Uterus (tissue), 4 donors: ENCODE results near the gene GNB1. TPM values are rescaled to one million over a fixed set of nuclear protein-coding genes. Genes with fewer than 3 reads are reported as not detected.
A peak's percentile ranks its signal among the peaks of the same experiment; 100 is the strongest.

Experiments
- DNase-seq, 2 donors: peaks; one replicate each; pipeline ENCODE4 v3.0.0-alpha.2; 2019 to 2020
- H3K27ac ChIP-seq, 2 donors: fragments of 200-600 bp; sonication (generic); 1 replicate in 1 of 2; 2 replicates in 1 of 2; pipeline ENCODE4 v1.5.1; 2016 to 2018
- H3K27me3 ChIP-seq, 2 donors: fragments of 200-600 bp; sonication (generic); one replicate each; pipeline ENCODE4 v1.5.1; 2018 to 2019; ENCODE audit warnings: control low read depth in 1 of 2
- H3K36me3 ChIP-seq, 2 donors: fragments of 200-600 bp; sonication (generic); one replicate each; pipeline ENCODE4 v1.5.1; 2019; ENCODE audit warnings: control low read depth in 1 of 2
- H3K4me1 ChIP-seq, 2 donors: fragments of 200-600 bp; sonication (generic); one replicate each; pipeline ENCODE4 v1.5.1; 2018 to 2019; ENCODE audit warnings: control low read depth in 1 of 2
- H3K4me3 ChIP-seq, 2 donors: fragments of 200-600 bp; sonication (generic); 1 replicate in 1 of 2; 2 replicates in 1 of 2; pipeline ENCODE4 v1.5.1; 2018 to 2019; ENCODE audit warnings: mild to moderate bottlenecking in 1 of 2
- H3K9me3 ChIP-seq, 2 donors: fragments of 200-600 bp; sonication (generic); one replicate each; pipeline ENCODE4 v1.5.1; 2019; ENCODE audit warnings: control low read depth in 1 of 2
- POLR2A ChIP-seq, 2 donors: fragments of 450-650 bp; IDR thresholded peaks; one replicate each; pipeline ENCODE4 v1.6.1; 2016; ENCODE audit warnings: antibody characterized with exemption in 2 of 2, mild to moderate bottlenecking in 1 of 2, moderate library complexity in 1 of 2
- intact Hi-C: fragments of 100-400 bp; cut with DNase I; formaldehyde crosslinking; loops from one replicate; pipeline ENCODE4 v1.15.1; 2023; ENCODE audit warnings: low total_unique reads
- total RNA-seq, 4 donors: library from RNA; depleted of rRNA in 3 of 4; stranded (reverse); fragments of >200 nt in 3 of 4; gene quantifications; one replicate each; pipeline versions ENCODE4 v1.1.0 to v1.2.4, GENCODE V29; 2014 to 2023
- TF ChIP-seq, protein P1 (sequence below), 4 experiments: fragments of 200-600 bp in 2 of 4; fragments of 450-650 bp in 2 of 4; sonication (generic) in 2 of 4; IDR thresholded peaks; one replicate each; pipeline ENCODE4 v1.5.1; 2016 to 2019; ENCODE audit warnings: antibody characterized with exemption in 4 of 4, mild to moderate bottlenecking in 2 of 4, moderate library complexity in 1 of 4
- donor health status: DM: yes; HTN: yes; CAD: no.

The GNB1 gene
- total RNA-seq, 4 donors from 2014 or later = 50.2 to 320 (median 104) TPM

DNA sequence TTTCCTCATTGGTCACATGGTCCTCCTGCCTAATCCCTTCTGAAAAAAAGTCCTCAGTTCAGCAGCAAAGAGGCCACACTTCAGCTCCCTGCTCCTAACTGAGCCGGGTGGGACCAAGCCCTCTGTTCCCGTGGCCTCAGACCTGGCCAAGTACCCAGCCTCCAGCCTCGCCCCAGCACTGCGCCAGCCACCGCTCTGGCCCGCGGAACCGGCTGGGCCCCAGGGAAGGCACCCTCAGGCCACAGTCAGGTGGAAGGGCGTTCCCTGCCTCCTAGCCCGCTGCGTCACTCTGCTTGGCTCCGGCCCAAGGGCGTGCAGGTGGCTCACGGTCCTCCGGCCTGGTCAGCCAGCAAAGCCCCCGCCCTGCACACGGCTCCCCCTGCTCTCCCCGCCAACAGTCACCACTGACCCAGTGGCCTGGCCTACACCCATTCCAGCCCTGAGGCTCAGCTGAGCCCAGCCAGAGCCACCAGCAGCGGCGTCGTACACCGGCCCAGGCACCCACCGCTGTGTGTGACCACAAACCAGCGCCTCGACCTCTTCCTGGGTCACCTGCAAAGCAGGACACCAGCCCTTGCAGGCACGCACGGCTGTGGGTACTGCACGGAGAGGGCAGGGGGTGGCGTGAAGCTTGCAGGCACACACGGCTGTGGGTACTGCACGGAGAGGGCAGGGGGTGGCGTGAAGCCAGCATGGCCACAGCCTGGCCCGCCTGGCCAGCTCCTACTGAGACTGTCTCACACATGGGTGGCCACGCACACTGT is 132.0 kb downstream of the GNB1 start:
- Histone ChIP-seq H3K9me3 (no peaks in the 10 kb centered on the region), H3K4me3 (no peak overlapping the region), H3K27ac (no peak overlapping the region), H3K4me1 (no peaks in the 10 kb centered on the region), H3K36me3 (no peaks in the 10 kb centered on the region), H3K27me3 (no peaks in the 10 kb centered on the region)
- intact Hi-C loops = no loop called here
- peak in 1 of 2 donors; percentile 34 for DNase-seq
- TF ChIP-seq POLR2A (IDR thresholded peaks at IDR 0.05) = peak in 1 of 2 donors; percentile 27
- TF ChIP-seq, protein P1, sequence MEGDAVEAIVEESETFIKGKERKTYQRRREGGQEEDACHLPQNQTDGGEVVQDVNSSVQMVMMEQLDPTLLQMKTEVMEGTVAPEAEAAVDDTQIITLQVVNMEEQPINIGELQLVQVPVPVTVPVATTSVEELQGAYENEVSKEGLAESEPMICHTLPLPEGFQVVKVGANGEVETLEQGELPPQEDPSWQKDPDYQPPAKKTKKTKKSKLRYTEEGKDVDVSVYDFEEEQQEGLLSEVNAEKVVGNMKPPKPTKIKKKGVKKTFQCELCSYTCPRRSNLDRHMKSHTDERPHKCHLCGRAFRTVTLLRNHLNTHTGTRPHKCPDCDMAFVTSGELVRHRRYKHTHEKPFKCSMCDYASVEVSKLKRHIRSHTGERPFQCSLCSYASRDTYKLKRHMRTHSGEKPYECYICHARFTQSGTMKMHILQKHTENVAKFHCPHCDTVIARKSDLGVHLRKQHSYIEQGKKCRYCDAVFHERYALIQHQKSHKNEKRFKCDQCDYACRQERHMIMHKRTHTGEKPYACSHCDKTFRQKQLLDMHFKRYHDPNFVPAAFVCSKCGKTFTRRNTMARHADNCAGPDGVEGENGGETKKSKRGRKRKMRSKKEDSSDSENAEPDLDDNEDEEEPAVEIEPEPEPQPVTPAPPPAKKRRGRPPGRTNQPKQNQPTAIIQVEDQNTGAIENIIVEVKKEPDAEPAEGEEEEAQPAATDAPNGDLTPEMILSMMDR (IDR thresholded peaks at IDR 0.05) = no peak

- H3K27ac ChIP-seq = no peak overlapping the region
- intact Hi-C loops = no loop called here
- H3K27me3 ChIP-seq = no peaks in the 10 kb centered on the region
- no peaks in the 10 kb centered on the region for H3K36me3 ChIP-seq
- no peaks in the 10 kb centered on the region for H3K4me1 ChIP-seq
- DNase-seq = no peak
- H3K4me3 ChIP-seq = no peak overlapping the region
- H3K9me3 ChIP-seq = no peaks in the 10 kb centered on the region
- TF ChIP-seq, protein P1 (IDR thresholded peaks at IDR 0.05) = no peak
- no peak for TF ChIP-seq POLR2A (IDR thresholded peaks at IDR 0.05)
These were observed 132.7 kb downstream of the GNB1 start for GRCh38 chr1:1758059-1758621.

GRCh38 chr1:1757422-1758058 is 133.3 kb downstream of the GNB1 start:
- Histone ChIP-seq H3K36me3 (no peaks in the 10 kb centered on the region), H3K4me1 (no peaks in the 10 kb centered on the region), H3K27me3 (no peaks in the 10 kb centered on the region), H3K9me3 (no peaks in the 10 kb centered on the region), H3K4me3 (no peak overlapping the region), H3K27ac (no peak overlapping the region)
- intact Hi-C loops = no loop called here
- TF ChIP-seq, protein P1 (IDR thresholded peaks at IDR 0.05) = no peak
- TF ChIP-seq POLR2A (IDR thresholded peaks at IDR 0.05) = no peak
- no peak for DNase-seq

DNA sequence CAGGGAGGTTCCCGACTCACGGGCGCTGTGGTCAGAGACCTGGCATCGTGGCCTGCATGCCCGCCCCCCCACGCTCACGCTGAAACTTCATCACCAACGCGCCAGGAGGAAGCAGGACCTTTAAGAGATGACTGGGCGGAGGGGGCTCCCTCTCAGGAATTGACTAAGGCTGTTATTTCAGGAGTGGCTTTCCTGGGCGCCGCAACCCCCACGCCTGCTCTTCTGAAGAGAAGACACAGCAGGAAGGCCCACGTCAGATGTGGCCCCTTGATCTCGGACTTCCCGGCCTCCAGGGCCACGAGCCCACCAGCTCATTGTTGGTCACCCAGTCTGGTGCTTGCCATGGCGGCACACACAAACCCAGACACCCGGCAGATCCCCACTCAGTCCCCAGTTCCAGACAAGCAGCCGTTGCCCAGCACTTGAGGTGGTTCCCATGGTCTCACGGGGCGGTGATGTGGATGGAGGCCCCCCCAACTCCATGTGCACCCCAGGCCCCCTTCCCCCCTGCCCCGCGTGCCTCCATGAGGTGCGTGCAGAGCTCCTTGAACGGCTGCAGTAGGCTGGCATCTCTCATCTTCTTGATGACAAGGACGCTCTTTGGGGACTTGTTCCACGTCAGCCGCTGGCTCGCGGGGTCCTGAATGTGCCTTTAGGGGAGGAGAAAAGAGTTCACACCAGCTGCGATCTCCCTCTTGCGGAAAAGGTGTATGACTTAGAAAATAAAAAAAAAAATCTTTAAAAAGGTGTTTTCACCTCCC is 134.0 kb downstream of the GNB1 start:
- no peaks in the 10 kb centered on the region for H3K36me3 ChIP-seq
- H3K9me3 ChIP-seq = no peaks in the 10 kb centered on the region
- TF ChIP-seq, protein P1 (IDR thresholded peaks at IDR 0.05) = no peak
- no peak for TF ChIP-seq POLR2A (IDR thresholded peaks at IDR 0.05)
- H3K27me3 ChIP-seq = no peaks in the 10 kb centered on the region
- no peak overlapping the region for H3K4me3 ChIP-seq
- no peak overlapping the region for H3K27ac ChIP-seq
- intact Hi-C loops = no loop called here
- no peaks in the 10 kb centered on the region for H3K4me1 ChIP-seq
- DNase-seq = no peak
